HG03097 (cell line): ENCODE results near the gene IMMT.

Experiments
- ATAC-seq: cut with Tn5 transposase; IDR thresholded peaks from one replicate; pipeline ENCODE4 v1.9.1; 2021; ENCODE audit not compliant: unreplicated experiment, low FRiP score

The IMMT gene

GRCh38 chr2:86097114-86097896 lies 98.0 kb downstream of the IMMT start:
- no peak for ATAC-seq

- ATAC-seq = no peak
Measured at GRCh38 chr2:86094229-86094628, 101.0 kb downstream of the IMMT start.
